Mammary epithelial cell (primary cell): ENCODE measurements around the gene LRMDA.

Experiments
- CTCF ChIP-seq, 2 donors: IDR thresholded peaks in 1 of 2; conservative IDR thresholded peaks in 1 of 2; 2 replicates each; pipeline ENCODE4 v1.5.1; 2011 to 2012; ENCODE audit warnings: inconsistent platforms in 2 of 2, low read length in 2 of 2, mild to moderate bottlenecking in 2 of 2, control low read depth in 1 of 2, low read depth in 1 of 2; ENCODE audit not compliant: insufficient read depth in 1 of 2; ENCODE audit errors: extremely low read depth in 1 of 2
- EZH2 ChIP-seq: IDR thresholded peaks from 2 replicates; pipeline ENCODE4 v1.6.1; 2012; ENCODE audit warnings: low read length, inconsistent platforms, borderline replicate concordance

- TF ChIP-seq CTCF (conservative IDR thresholded peaks at IDR 0.05 in 1 of 2, IDR thresholded peaks at IDR 0.05 in 1 of 2; ENCODE audit: extremely low read depth in 1 of 2, insufficient read depth in 1 of 2, low read depth in 1 of 2, low read length in 2 of 2) = no peak
- no peak for TF ChIP-seq EZH2
Measured at GRCh38 chr10:75505840-75506506, 74.5 kb downstream of the LRMDA start.
